22Rv1 (cell line): ENCODE data around the gene SERINC2.

Experiments used
- ZFX ChIP-seq: fragments of 450-650 bp; IDR thresholded peaks from 2 replicates; pipeline ENCODE4 v1.6.1; 2017; ENCODE audit warnings: antibody characterized with exemption, borderline replicate concordance
- TF ChIP-seq, protein P1 (sequence below): fragments of 450-650 bp; IDR thresholded peaks from 2 replicates; pipeline ENCODE4 v1.5.1; 2017; ENCODE audit warnings: mild to moderate bottlenecking

DNA sequence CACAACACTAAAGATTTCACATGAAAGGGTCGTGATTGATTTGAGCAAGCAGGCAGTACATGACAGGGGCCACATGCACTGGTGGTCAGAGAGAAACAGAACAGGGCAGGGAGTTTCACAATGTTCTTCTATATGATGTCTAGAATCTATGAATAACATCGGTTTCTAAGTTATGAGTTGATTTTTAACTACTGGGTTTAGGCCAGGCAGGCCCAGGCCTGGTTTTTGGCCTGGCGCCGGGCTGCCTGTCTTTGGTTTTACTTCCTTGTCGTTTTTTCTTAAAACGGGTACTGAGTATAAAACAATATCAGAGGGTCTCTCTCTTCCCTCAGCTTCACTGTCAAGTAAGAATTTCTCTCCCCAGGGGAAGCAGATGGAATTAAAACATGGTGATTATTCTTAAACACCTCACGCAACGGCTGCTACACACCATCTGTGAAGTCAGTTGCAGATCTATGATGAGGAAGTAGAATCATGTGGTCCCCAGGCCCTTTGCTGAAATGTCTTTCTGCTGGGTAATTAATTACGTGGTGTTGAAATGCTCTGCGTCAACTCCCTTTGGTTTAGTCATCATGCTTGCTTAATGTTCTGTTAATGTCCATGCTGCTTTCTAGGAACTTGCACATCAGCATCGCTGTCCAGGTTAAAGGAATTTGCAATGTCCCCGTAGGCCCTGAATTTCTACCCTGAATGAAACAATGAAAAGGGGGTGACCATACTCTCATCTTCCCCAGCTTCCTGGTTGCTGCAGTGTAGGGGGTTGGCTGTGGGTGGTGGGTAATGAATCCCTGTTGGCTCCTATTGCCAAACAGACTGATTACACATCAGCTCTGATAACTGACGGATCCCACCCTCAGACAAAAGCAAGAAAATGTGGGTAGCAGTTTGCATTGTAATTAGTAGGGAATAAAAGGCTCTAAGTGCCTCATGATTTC lies 70.3 kb downstream of the SERINC2 start:
- TF ChIP-seq, protein P1, sequence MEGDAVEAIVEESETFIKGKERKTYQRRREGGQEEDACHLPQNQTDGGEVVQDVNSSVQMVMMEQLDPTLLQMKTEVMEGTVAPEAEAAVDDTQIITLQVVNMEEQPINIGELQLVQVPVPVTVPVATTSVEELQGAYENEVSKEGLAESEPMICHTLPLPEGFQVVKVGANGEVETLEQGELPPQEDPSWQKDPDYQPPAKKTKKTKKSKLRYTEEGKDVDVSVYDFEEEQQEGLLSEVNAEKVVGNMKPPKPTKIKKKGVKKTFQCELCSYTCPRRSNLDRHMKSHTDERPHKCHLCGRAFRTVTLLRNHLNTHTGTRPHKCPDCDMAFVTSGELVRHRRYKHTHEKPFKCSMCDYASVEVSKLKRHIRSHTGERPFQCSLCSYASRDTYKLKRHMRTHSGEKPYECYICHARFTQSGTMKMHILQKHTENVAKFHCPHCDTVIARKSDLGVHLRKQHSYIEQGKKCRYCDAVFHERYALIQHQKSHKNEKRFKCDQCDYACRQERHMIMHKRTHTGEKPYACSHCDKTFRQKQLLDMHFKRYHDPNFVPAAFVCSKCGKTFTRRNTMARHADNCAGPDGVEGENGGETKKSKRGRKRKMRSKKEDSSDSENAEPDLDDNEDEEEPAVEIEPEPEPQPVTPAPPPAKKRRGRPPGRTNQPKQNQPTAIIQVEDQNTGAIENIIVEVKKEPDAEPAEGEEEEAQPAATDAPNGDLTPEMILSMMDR = no peak
- TF ChIP-seq ZFX = no peak
